ENCODE measurements around the gene BTBD7. TPM values are rescaled to one million over a fixed set of nuclear protein-coding genes. Genes with fewer than 3 reads are reported as not detected.

Gene BTBD7
- total and polyA plus RNA-seq, 2 donors (not counting 1 experiment from before 2014, with no cell fraction given) = 8.1 to 48.6 TPM

DNA sequence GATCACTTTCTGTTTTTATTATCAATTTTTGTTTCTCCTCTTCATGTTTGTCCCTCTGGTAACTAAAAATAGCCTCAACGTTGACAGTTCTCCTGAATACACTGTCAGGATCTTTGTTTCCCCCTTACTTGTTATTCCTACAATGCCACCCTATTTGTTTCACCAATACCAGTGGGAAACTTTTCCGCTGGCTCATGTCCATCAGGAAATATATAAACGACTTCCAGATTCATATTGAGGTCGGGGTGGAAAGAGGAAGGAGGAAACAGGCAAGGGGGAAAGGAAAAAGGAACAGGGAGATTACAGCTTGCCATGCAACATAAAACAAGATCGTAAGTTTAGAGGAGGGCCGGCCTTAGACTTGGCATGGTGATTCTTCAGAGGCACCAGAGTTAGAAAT, 61.7 kb downstream of the BTBD7 start:
- no peaks in the 10 kb centered on the region for H3K79me2 ChIP-seq (ENCODE audit: control insufficient read depth, insufficient read depth, low read length)
- H3K9me3 ChIP-seq (ENCODE audit: control extremely low read depth in 1 of 3, control insufficient read depth in 2 of 3, insufficient read depth in 1 of 3, low read length in 2 of 3) = no peaks in the 10 kb centered on the region
- TF ChIP-seq, protein P1, sequence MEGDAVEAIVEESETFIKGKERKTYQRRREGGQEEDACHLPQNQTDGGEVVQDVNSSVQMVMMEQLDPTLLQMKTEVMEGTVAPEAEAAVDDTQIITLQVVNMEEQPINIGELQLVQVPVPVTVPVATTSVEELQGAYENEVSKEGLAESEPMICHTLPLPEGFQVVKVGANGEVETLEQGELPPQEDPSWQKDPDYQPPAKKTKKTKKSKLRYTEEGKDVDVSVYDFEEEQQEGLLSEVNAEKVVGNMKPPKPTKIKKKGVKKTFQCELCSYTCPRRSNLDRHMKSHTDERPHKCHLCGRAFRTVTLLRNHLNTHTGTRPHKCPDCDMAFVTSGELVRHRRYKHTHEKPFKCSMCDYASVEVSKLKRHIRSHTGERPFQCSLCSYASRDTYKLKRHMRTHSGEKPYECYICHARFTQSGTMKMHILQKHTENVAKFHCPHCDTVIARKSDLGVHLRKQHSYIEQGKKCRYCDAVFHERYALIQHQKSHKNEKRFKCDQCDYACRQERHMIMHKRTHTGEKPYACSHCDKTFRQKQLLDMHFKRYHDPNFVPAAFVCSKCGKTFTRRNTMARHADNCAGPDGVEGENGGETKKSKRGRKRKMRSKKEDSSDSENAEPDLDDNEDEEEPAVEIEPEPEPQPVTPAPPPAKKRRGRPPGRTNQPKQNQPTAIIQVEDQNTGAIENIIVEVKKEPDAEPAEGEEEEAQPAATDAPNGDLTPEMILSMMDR (IDR thresholded peaks at IDR 0.05) = no peak
- no peak for TF ChIP-seq EZH2 (IDR thresholded peaks at IDR 0.05; ENCODE audit: borderline replicate concordance, insufficient read depth, low read depth, low read length, poor library complexity, severe bottlenecking)
- H3K9ac ChIP-seq (ENCODE audit: low read length) = no peak overlapping the region
- 57% methylated on average over 3 of the region's 6 CpGs for WGBS (ENCODE audit: insufficient coverage)
- no peaks in the 10 kb centered on the region for H3K27me3 ChIP-seq (replicated peaks in 1 of 4; ENCODE audit: control extremely low read depth in 1 of 4, control insufficient read depth in 3 of 4, insufficient read depth in 4 of 4, low read length in 3 of 4)
- ATAC-seq (ENCODE audit: low read depth) = no peak
- intact Hi-C loops (cut with micrococcal nuclease) = no loop called here
- Mint-ChIP-seq H3K9me3 (ENCODE audit: insufficient read depth) (no peaks in the 10 kb centered on the region), H3K4me3 (no peak overlapping the region), H3K4me1 (no peaks in the 10 kb centered on the region), H3K27me3 (no peaks in the 10 kb centered on the region), H3K27ac (no peak overlapping the region)
- no peak overlapping the region for H2AFZ ChIP-seq (ENCODE audit: insufficient read depth, low read depth, low read length, poor library complexity, severe bottlenecking)
- H3K36me3 ChIP-seq (replicated peaks in 1 of 2; ENCODE audit: control extremely low read depth in 1 of 2, control insufficient read depth in 1 of 2, extremely low read depth in 1 of 2, insufficient read depth in 2 of 2, low read length in 1 of 2) = peaks cover 5 to 13% of the 10 kb centered on the region in 2 experiments
- H3K4me3 ChIP-seq (ENCODE audit: control extremely low read depth in 1 of 5, extremely low read depth in 1 of 5, insufficient read depth in 1 of 5, low read depth in 2 of 5, low read length in 4 of 5) = no peak overlapping the region
- no peaks in the 10 kb centered on the region for H3K4me1 ChIP-seq (ENCODE audit: control insufficient read depth in 2 of 2, insufficient read depth in 2 of 2, low read length in 2 of 2)
- ChIA-PET CTCF (no interaction called here), POLR2A (no interaction called here)
- H3K4me2 ChIP-seq (replicated peaks; ENCODE audit: low read depth, low read length, poor library complexity, severe bottlenecking) = no peak overlapping the region
- H4K20me1 ChIP-seq (ENCODE audit: control insufficient read depth, insufficient read depth, low read length, poor library complexity, severe bottlenecking) = no peaks in the 10 kb centered on the region
- no peak for DNase-seq
- no peak overlapping the region for H3K27ac ChIP-seq (ENCODE audit: low read length in 2 of 2)

DNA sequence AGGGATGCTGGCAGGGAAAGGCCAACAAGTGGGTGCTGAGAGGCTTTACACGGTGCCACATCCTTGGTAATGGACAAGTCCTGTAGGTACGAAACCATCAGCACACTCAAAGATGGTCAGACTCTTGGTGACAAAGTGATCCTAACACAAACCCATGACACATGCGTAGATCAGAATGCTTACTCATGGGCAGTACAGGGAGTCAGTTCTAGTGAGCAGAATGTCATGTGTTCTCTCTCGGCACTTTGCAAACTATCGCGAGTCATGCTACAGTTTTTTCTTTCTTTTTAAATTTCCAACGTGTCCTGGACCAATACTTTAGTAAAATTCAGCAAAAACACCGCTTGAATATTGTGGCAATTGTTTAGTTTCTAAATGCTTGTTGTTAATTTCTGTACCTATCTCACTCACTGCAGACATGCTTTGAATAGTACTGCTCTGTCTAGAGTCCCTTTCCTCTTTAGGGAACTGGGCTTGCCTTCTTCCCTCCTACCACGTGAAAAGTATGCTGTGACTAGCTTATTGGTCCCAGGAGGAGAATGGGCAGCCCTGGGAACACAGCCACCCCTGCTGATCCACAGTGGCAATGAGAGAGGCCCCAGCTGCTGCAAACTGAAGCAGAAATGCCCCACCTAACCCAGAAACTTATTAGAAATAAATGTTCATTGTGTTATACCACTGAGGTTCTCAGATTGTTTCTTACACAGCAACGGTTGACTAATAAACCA, 63.3 kb downstream of the BTBD7 start:
- Histone ChIP-seq H2AFZ (ENCODE audit: insufficient read depth, low read depth, low read length, poor library complexity, severe bottlenecking) (no peak overlapping the region), H3K36me3 (replicated peaks in 1 of 2; ENCODE audit: control extremely low read depth in 1 of 2, control insufficient read depth in 1 of 2, extremely low read depth in 1 of 2, insufficient read depth in 2 of 2, low read length in 1 of 2) (peaks cover 5 to 11% of the 10 kb centered on the region in 2 experiments), H3K27me3 (replicated peaks in 1 of 4; ENCODE audit: control extremely low read depth in 1 of 4, control insufficient read depth in 3 of 4, insufficient read depth in 4 of 4, low read length in 3 of 4) (no peaks in the 10 kb centered on the region), H3K9ac (ENCODE audit: low read length) (no peak overlapping the region), H3K27ac (ENCODE audit: low read length in 2 of 2) (no peak overlapping the region), H3K79me2 (ENCODE audit: control insufficient read depth, insufficient read depth, low read length) (no peaks in the 10 kb centered on the region), H3K4me1 (ENCODE audit: control insufficient read depth in 2 of 2, insufficient read depth in 2 of 2, low read length in 2 of 2) (no peaks in the 10 kb centered on the region), H3K9me3 (ENCODE audit: control extremely low read depth in 1 of 3, control insufficient read depth in 2 of 3, insufficient read depth in 1 of 3, low read length in 2 of 3) (no peaks in the 10 kb centered on the region), H4K20me1 (ENCODE audit: control insufficient read depth, insufficient read depth, low read length, poor library complexity, severe bottlenecking) (no peaks in the 10 kb centered on the region), H3K4me3 (ENCODE audit: control extremely low read depth in 1 of 5, extremely low read depth in 1 of 5, insufficient read depth in 1 of 5, low read depth in 2 of 5, low read length in 4 of 5) (no peak overlapping the region), H3K4me2 (replicated peaks; ENCODE audit: low read depth, low read length, poor library complexity, severe bottlenecking) (no peak overlapping the region)
- CTCF ChIA-PET = interaction anchor here (0.6 to 1.3 kb wide), 3 partner anchors 13 to 62 kb away, joined by 3 read pairs; no protein-coding TSS in a partner anchor
- intact Hi-C loops (cut with micrococcal nuclease) = no loop called here
- peaks cover 1% of the 10 kb centered on the region for H3K4me1 Mint-ChIP-seq
- no peak overlapping the region for H3K27ac Mint-ChIP-seq
- POLR2A ChIA-PET = no interaction called here
- TF ChIP-seq EZH2 (IDR thresholded peaks at IDR 0.05; ENCODE audit: borderline replicate concordance, insufficient read depth, low read depth, low read length, poor library complexity, severe bottlenecking) = no peak
- TF ChIP-seq, protein P1 (IDR thresholded peaks at IDR 0.05) = no peak
- DNase-seq (no peak), ATAC-seq (ENCODE audit: low read depth) (no peak)
- H3K9me3 Mint-ChIP-seq (ENCODE audit: insufficient read depth) = no peaks in the 10 kb centered on the region
- 100% methylated on average over 6 of the region's 10 CpGs for WGBS (ENCODE audit: insufficient coverage)
- no peaks in the 10 kb centered on the region for H3K27me3 Mint-ChIP-seq
- no peak overlapping the region for H3K4me3 Mint-ChIP-seq
